ENCODE results near the gene SH3BGR. TPM values are rescaled to one million over a fixed set of nuclear protein-coding genes. Genes with fewer than 3 reads are reported as not detected.

Gene SH3BGR
- total and polyA plus RNA-seq, 2 of the 4 experiments (the other 2 are of a cell fraction), result 1.6 to 2.0 TPM

DNA sequence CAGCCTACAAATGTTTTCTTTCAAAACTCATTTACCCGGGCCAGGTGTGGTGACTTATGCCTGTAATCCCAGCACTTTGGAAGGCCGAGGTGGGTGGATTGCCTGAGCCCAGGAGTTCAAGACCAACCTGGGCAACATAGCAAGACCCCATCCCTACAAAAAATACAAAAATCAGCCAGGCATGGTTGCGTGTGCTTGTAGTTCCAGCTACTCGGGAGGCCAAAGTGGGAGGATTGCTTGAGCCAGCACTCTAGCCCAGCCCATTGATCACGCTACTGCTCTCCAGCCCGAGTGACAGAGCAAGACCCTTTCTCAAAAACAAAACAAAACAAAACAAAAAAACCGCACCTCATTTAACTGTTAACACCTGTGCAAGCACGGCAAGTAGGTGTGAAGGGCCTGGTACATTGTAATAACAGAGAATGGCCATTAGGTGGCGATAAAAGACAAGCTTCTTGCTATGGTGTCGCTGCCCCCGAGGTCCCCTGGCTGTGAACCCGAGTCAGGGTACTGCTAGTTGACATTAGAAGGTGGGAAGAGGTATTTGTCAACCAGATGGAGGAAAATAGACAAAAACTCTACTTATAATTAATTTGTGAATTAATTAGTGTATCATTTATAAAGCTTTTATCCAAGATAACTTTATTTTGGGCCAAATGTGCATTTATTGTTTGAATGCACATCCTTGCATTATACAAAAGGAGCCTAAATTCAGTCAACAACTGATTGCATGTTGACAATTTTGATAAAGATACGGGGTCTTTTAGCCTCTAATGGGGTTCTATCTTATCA lies 66.5 kb downstream of the SH3BGR start:
- POLR2A ChIA-PET (ENCODE audit: unreplicated experiment), result no interaction called here
- intact Hi-C loops (cut with micrococcal nuclease), result loop anchor here (1.0 to 5.0 kb wide), 2 partner anchors 197 to 1614 kb away; no protein-coding TSS in a partner anchor
- no CpG with 5 or more reads among the region's 13 CpGs for WGBS, 2 experiments (ENCODE audit: extremely low coverage in 2 of 2, insufficient read length in 1 of 2)

More for the DNA sequence above, 66.5 kb downstream of the SH3BGR start:
- no peak overlapping the region for H2BK15ac ChIP-seq (ENCODE audit: low read depth, low read length)
- no peaks in the 10 kb centered on the region for H3K36me3 ChIP-seq (ENCODE audit: control insufficient read depth, insufficient read depth, low read length)
- H4K20me1 ChIP-seq (ENCODE audit: insufficient read depth, low read length), result no peaks in the 10 kb centered on the region
- H3K27me3 ChIP-seq (ENCODE audit: control insufficient read depth, insufficient read depth, low read length), result no peaks in the 10 kb centered on the region; the same call in 1 of the 2 replicates
- H3K79me1 ChIP-seq (ENCODE audit: low read depth in 1 of 2, low read length in 2 of 2), result no peaks in the 10 kb centered on the region
- H3K4me3 ChIP-seq (ENCODE audit: insufficient read depth, low read depth, low read length), result no peak overlapping the region
- peak; percentile 94 for ATAC-seq (ENCODE audit: low read depth)
- BruUV-seq (replicated peaks), result no TSS peak
- no peak overlapping the region for H4K5ac ChIP-seq (ENCODE audit: low read depth, low read length)
- CTCF ChIA-PET, result interaction anchor here (0.6 to 1.7 kb wide), 18 partner anchors 10 to 1933 kb away, joined by 3 to 8 read pairs (median 4); no protein-coding TSS in a partner anchor
- no peak overlapping the region for H2AK9ac ChIP-seq (replicated peaks; ENCODE audit: low read depth, low read length, poor library complexity)
- H3K56ac ChIP-seq (ENCODE audit: extremely low read depth, insufficient read depth, low read length), result no peak overlapping the region
- peak; percentile 32 for DNase-seq
- no peak overlapping the region for H3K14ac ChIP-seq (replicated peaks; ENCODE audit: low read depth, low read length)
- H3K18ac ChIP-seq (ENCODE audit: low read depth, low read length), result no peak overlapping the region
- H2BK120ac ChIP-seq (ENCODE audit: low read depth, low read length), result no peak overlapping the region
- dilution Hi-C loops (cut with HindIII; ENCODE audit: low sequenced_read_pairs, unreplicated experiment), result loop anchor here (25.0 kb wide), 1 partner anchor 194 kb away; no protein-coding TSS in a partner anchor
- no peak overlapping the region for H3K23ac ChIP-seq (ENCODE audit: low read depth, low read length)
- no peak overlapping the region for H4K91ac ChIP-seq (ENCODE audit: insufficient read depth, low read depth, low read length)
- H3K4me2 ChIP-seq (ENCODE audit: low read depth, low read length), result no peak overlapping the region
- no peaks in the 10 kb centered on the region for H3K9me3 ChIP-seq (ENCODE audit: control insufficient read depth, insufficient read depth, low read length)
- H2BK20ac ChIP-seq (ENCODE audit: low read depth, low read length), result no peak overlapping the region
- no peak overlapping the region for H3K9ac ChIP-seq (ENCODE audit: low read depth, low read length)
- TF ChIP-seq FOS (IDR thresholded peaks at IDR 0.05; ENCODE audit: low read depth, low read length), result no peak
- no peak for TF ChIP-seq MAFK (IDR thresholded peaks at IDR 0.05; ENCODE audit: low read depth, low read length)
- TF ChIP-seq, protein P1, sequence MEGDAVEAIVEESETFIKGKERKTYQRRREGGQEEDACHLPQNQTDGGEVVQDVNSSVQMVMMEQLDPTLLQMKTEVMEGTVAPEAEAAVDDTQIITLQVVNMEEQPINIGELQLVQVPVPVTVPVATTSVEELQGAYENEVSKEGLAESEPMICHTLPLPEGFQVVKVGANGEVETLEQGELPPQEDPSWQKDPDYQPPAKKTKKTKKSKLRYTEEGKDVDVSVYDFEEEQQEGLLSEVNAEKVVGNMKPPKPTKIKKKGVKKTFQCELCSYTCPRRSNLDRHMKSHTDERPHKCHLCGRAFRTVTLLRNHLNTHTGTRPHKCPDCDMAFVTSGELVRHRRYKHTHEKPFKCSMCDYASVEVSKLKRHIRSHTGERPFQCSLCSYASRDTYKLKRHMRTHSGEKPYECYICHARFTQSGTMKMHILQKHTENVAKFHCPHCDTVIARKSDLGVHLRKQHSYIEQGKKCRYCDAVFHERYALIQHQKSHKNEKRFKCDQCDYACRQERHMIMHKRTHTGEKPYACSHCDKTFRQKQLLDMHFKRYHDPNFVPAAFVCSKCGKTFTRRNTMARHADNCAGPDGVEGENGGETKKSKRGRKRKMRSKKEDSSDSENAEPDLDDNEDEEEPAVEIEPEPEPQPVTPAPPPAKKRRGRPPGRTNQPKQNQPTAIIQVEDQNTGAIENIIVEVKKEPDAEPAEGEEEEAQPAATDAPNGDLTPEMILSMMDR (conservative IDR thresholded peaks at IDR 0.05; ENCODE audit: low read depth, low read length), result peak; percentile 84
- TF ChIP-seq POLR2A (IDR thresholded peaks at IDR 0.05; ENCODE audit: low read depth, low read length), result no peak
- TF ChIP-seq CHD1 (IDR thresholded peaks at IDR 0.05; ENCODE audit: low read depth, low read length), result no peak
- peak; percentile 93 for TF ChIP-seq RAD21 (IDR thresholded peaks at IDR 0.05; ENCODE audit: low read length)
- peak; percentile 70 for TF ChIP-seq SMC3 (IDR thresholded peaks at IDR 0.05; ENCODE audit: low read depth, low read length)
- in situ Hi-C loops (cut with MboI; ENCODE audit: low sequenced_read_pairs), result loop anchor here (5.0 kb wide), 1 partner anchor 199 kb away; no protein-coding TSS in a partner anchor
- no peak overlapping the region for H4K8ac ChIP-seq (ENCODE audit: low read depth in 2 of 2, low read length in 2 of 2)
- no peak overlapping the region for H3K27ac ChIP-seq (ENCODE audit: insufficient read depth, low read length)
- H3K4me1 ChIP-seq (ENCODE audit: control insufficient read depth, insufficient read depth, low read length), result no peaks in the 10 kb centered on the region
- no peak overlapping the region for H2BK5ac ChIP-seq (ENCODE audit: low read depth, low read length, poor library complexity, severe bottlenecking)
- H3K4ac ChIP-seq (ENCODE audit: low read depth, low read length), result no peak overlapping the region
- no peak overlapping the region for H2AK5ac ChIP-seq (ENCODE audit: low read depth, low read length)
- H3K9me1 ChIP-seq (ENCODE audit: insufficient read depth, low read length), result no peaks in the 10 kb centered on the region
- H2AFZ ChIP-seq (replicated peaks; ENCODE audit: low read length, poor library complexity), result no peak overlapping the region

Data from IMR-90 (cell line).